A549 (cell line): Measurements from ENCODE around the gene UQCRH. TPM values are rescaled to one million over a fixed set of nuclear protein-coding genes. Genes with fewer than 3 reads are reported as not detected.

Source experiments
- ATAC-seq, 2 experiments: fragments of 200-7000 bp in 1 of 2; fragments of >200 bp in 1 of 2; cut with Nextera tagmentation in 1 of 2; cut with Tn5 transposase in 1 of 2; 3 replicates each; pipeline versions ENCODE4 v1.8.0 to v1.9.1; 2018 to 2020; ENCODE audit warnings: mild to moderate bottlenecking in 1 of 2, moderate library complexity in 1 of 2
- CTCF ChIA-PET: fragments of 300-600 bp; sonication (Branson Sonifier 250); formaldehyde crosslinking; extraction: SDS; loops from one replicate; lab custom pipeline; 2021; ENCODE audit warnings: antibody characterized with exemption, inconsistent platforms; lab: Yijun Ruan, JAX
- POLR2A ChIA-PET: fragments of 350-600 bp; formaldehyde crosslinking; extraction: SDS; loops from one replicate; lab custom pipeline; 2021; ENCODE audit warnings: antibody characterized with exemption, inconsistent platforms; lab: Yijun Ruan, JAX
- DNase-seq, 2 experiments: peaks; one replicate each; pipeline versions ENCODE4 v3.0.0 to v3.0.0-alpha.2; 2011 to 2016; ENCODE audit warnings: low read depth in 1 of 2, low spot score in 1 of 2
- FAIRE-seq: peaks from 2 replicates; lab custom pipeline; 2011; peaks lifted over from hg19 to GRCh38; lab: Jason Lieb, UNC
- H3K27ac ChIP-seq, 2 experiments: fragments of >200 bp; sonication (Bioruptor Twin); formaldehyde crosslinking; 3 replicates each; pipeline ENCODE4 v1.5.1; 2016 to 2017
- H3K4me1 ChIP-seq: fragments of >200 bp; sonication (Bioruptor Twin); formaldehyde crosslinking; 3 replicates; pipeline ENCODE4 v1.6.1; 2016
- H3K4me2 ChIP-seq: fragments of >200 bp; sonication (Bioruptor Twin); formaldehyde crosslinking; 3 replicates; pipeline ENCODE4 v1.6.1; 2016
- H3K4me3 ChIP-seq: fragments of >200 bp; sonication (Bioruptor Twin); formaldehyde crosslinking; 3 replicates; pipeline ENCODE4 v1.5.1; 2016
- H3K9me3 ChIP-seq: fragments of >200 bp; sonication (Bioruptor Twin); formaldehyde crosslinking; 3 replicates; pipeline ENCODE4 v1.6.1; 2016
- ATOH8 ChIP-seq: fragments of 250-450 bp; sonication (Bioruptor Pico); IDR thresholded peaks from 2 replicates; pipeline ENCODE4 v1.5.0; 2020; ENCODE audit warnings: low read depth, mild to moderate bottlenecking, moderate library complexity
- BHLHE40 ChIP-seq: IDR thresholded peaks from 2 replicates; pipeline ENCODE4 v1.6.1; 2012; ENCODE audit warnings: low read depth, low read length, inconsistent platforms
- CEBPB ChIP-seq, 2 experiments: fragments of >200 bp in 1 of 2; sonication (Bioruptor Twin) in 1 of 2; formaldehyde crosslinking in 1 of 2; IDR thresholded peaks; 2 replicates each; pipeline ENCODE4 v1.6.1; 2012 to 2016
- CHD4 ChIP-seq: fragments of 200-600 bp; sonication (generic); IDR thresholded peaks from 2 replicates; pipeline ENCODE4 v1.6.1; 2016; ENCODE audit warnings: antibody characterized with exemption, mild to moderate bottlenecking, borderline replicate concordance
- EHF ChIP-seq: fragments of 250-450 bp; sonication (Bioruptor Pico); IDR thresholded peaks from 2 replicates; pipeline ENCODE4 v1.5.0; 2020; ENCODE audit warnings: mild to moderate bottlenecking
- EHMT2 ChIP-seq: fragments of 200-600 bp; sonication (generic); IDR thresholded peaks from 2 replicates; pipeline ENCODE4 v1.6.1; 2016; ENCODE audit warnings: antibody characterized with exemption, low read depth, mild to moderate bottlenecking, moderate library complexity
- ELK1 ChIP-seq: fragments of 150-350 bp; IDR thresholded peaks from 2 replicates; pipeline ENCODE4 v1.6.1; 2014; ENCODE audit warnings: low read depth, mild to moderate bottlenecking, low read length
- EP300 ChIP-seq, 2 experiments: fragments of >200 bp; sonication (Bioruptor Twin); formaldehyde crosslinking; IDR thresholded peaks; 2 replicates in 1 of 2; 3 replicates in 1 of 2; pipeline ENCODE4 v1.6.1; 2016 to 2017
- HDAC2 ChIP-seq: fragments of 200-600 bp; sonication (generic); IDR thresholded peaks from 2 replicates; pipeline ENCODE4 v1.6.1; 2016
- HMGXB4 ChIP-seq: fragments of 250-450 bp; sonication (Bioruptor Pico); IDR thresholded peaks from 2 replicates; pipeline ENCODE4 v1.5.0; 2021; ENCODE audit warnings: mild to moderate bottlenecking, moderate library complexity, borderline replicate concordance
- HOXA7 ChIP-seq: fragments of 250-450 bp; sonication (Bioruptor Pico); IDR thresholded peaks from 2 replicates; pipeline ENCODE4 v1.5.0; 2020; ENCODE audit warnings: mild to moderate bottlenecking, moderate library complexity
- HOXB13 ChIP-seq: fragments of 250-450 bp; sonication (Bioruptor Pico); IDR thresholded peaks from 2 replicates; pipeline ENCODE4 v1.5.0; 2020; ENCODE audit warnings: low read depth, mild to moderate bottlenecking, moderate library complexity
- JUN ChIP-seq, 2 experiments: fragments of >200 bp; sonication (Bioruptor Twin); formaldehyde crosslinking; IDR thresholded peaks; 2 replicates in 1 of 2; 3 replicates in 1 of 2; pipeline ENCODE4 v1.6.1; 2016 to 2017
- JUNB ChIP-seq: fragments of >200 bp; sonication (Bioruptor Twin); formaldehyde crosslinking; IDR thresholded peaks from 2 replicates; pipeline ENCODE4 v1.6.1; 2016
- KDM5A ChIP-seq: fragments of 200-600 bp; sonication (generic); IDR thresholded peaks from 2 replicates; pipeline ENCODE4 v1.6.1; 2016; ENCODE audit warnings: antibody characterized with exemption, mild to moderate bottlenecking
- MAZ ChIP-seq: fragments of 150-350 bp; IDR thresholded peaks from 2 replicates; pipeline ENCODE4 v1.6.1; 2014; ENCODE audit warnings: antibody characterized with exemption, low read depth, low read length, borderline replicate concordance
- PBX3 ChIP-seq: IDR thresholded peaks from 2 replicates; pipeline ENCODE4 v1.6.1; 2012
- PHF8 ChIP-seq: fragments of 200-600 bp; sonication (generic); IDR thresholded peaks from 2 replicates; pipeline ENCODE4 v1.6.1; 2016; ENCODE audit warnings: low read depth, mild to moderate bottlenecking, antibody characterized with exemption, moderate library complexity, borderline replicate concordance
- POLR2A ChIP-seq: IDR thresholded peaks from 2 replicates; pipeline ENCODE4 v1.6.1; 2012; ENCODE audit warnings: mild to moderate bottlenecking, low read length
- POLR2AphosphoS2 ChIP-seq: conservative IDR thresholded peaks from 2 replicates; pipeline ENCODE4 v1.6.1; 2012; ENCODE audit warnings: low read length, improper control_type of control experiment, inconsistent platforms
- RARB ChIP-seq: fragments of 250-450 bp; sonication (Bioruptor Pico); IDR thresholded peaks from 2 replicates; pipeline ENCODE4 v1.8.0; 2021; ENCODE audit warnings: mild to moderate bottlenecking, moderate library complexity
- RFX5 ChIP-seq: fragments of 450-650 bp; IDR thresholded peaks from 2 replicates; pipeline ENCODE4 v1.7.1; 2014; ENCODE audit warnings: antibody characterized with exemption, mild to moderate bottlenecking, moderate library complexity
- RNF2 ChIP-seq: fragments of 200-600 bp; sonication (generic); IDR thresholded peaks from 2 replicates; pipeline ENCODE4 v1.6.1; 2016; ENCODE audit warnings: low read depth, mild to moderate bottlenecking, antibody characterized with exemption, moderate library complexity, borderline replicate concordance
- SREBF2 ChIP-seq: fragments of 450-650 bp; IDR thresholded peaks from 2 replicates; pipeline ENCODE4 v1.6.1; 2014; ENCODE audit warnings: mild to moderate bottlenecking, moderate library complexity
- ZFP36 ChIP-seq: fragments of 450-650 bp; IDR thresholded peaks from 2 replicates; pipeline ENCODE4 v1.6.1; 2014; ENCODE audit warnings: borderline replicate concordance; ENCODE audit not compliant: partially characterized antibody
- ZNF302 ChIP-seq: fragments of 250-450 bp; sonication (Bioruptor Pico); IDR thresholded peaks from 2 replicates; pipeline ENCODE4 v1.9.0; 2021; ENCODE audit warnings: inconsistent platforms, mild to moderate bottlenecking, moderate library complexity
- ZSCAN20 ChIP-seq: fragments of 250-450 bp; sonication (Bioruptor Pico); IDR thresholded peaks from 2 replicates; pipeline ENCODE4 v1.8.0; 2022; ENCODE audit warnings: mild to moderate bottlenecking, moderate library complexity
- WGBS: methylation state at CpG from one replicate; pipeline ENCODE4 v1.1.6; 2017; ENCODE audit errors: missing lambda C conversion rate; 5-methylcytosine and 5-hydroxymethylcytosine counted together
- polyA plus RNA-seq, 4 experiments: library from polyadenylated mRNA; depleted of rRNA in 3 of 4; stranded (reverse); fragments of >200 nt; fragmentation: RNase III in 1 of 4; extraction: RNeasy Plus Mini Kit Qiagen cat#74134 plus additional on column Dnase treatment in 1 of 4; gene quantifications; 2 replicates in 3 of 4; 3 replicates in 1 of 4; pipeline ENCODE4 v1.2.3, GENCODE V29; 2011 to 2017
- TF ChIP-seq, protein P1 (sequence below): IDR thresholded peaks from 2 replicates; pipeline ENCODE4 v1.6.1; 2012; ENCODE audit warnings: low read depth, borderline replicate concordance

UQCRH gene
- polyA plus RNA-seq, 2 of the 4 experiments (the other 2 are of a cell fraction), result 762 to 793 TPM

GRCh38 chr1:46342677-46343350 is 39.3 kb downstream of the UQCRH start:
- H3K4me2 ChIP-seq, result no peak overlapping the region
- FAIRE-seq (no peak), ATAC-seq (no peak), DNase-seq (no peak)
- POLR2A ChIA-PET, result no interaction called here
- peaks cover 16% of the 10 kb centered on the region for H3K4me1 ChIP-seq
- WGBS, result 99% methylated on average over 8 of the region's 8 CpGs
- TF ChIP-seq CHD4 (no peak), HMGXB4 (CRISPR knock-in tag) (no peak), ZFP36 (no peak), KDM5A (no peak), EHMT2 (no peak), HDAC2 (no peak), BHLHE40 (no peak), JUNB (no peak), PBX3 (no peak), POLR2A (no peak), EHF (CRISPR knock-in tag) (no peak), RNF2 (no peak), POLR2AphosphoS2 (no peak), ATOH8 (CRISPR knock-in tag) (no peak), SREBF2 (no peak)
- CTCF ChIA-PET, result interaction anchor here (0.6 to 1.0 kb wide), 2 partner anchors 9 to 73 kb away, joined by 3 to 4 read pairs; no protein-coding TSS in a partner anchor
- H3K9me3 ChIP-seq, result no peaks in the 10 kb centered on the region
- H3K27ac ChIP-seq, result no peak overlapping the region
- no peak overlapping the region for H3K4me3 ChIP-seq

GRCh38 chr1:46343351-46343695 is 39.8 kb downstream of the UQCRH start:
- Histone ChIP-seq H3K4me3 (no peak overlapping the region), H3K4me1 (peaks cover 18% of the 10 kb centered on the region), H3K27ac (no peak overlapping the region), H3K4me2 (no peak overlapping the region), H3K9me3 (no peaks in the 10 kb centered on the region)
- no peak for FAIRE-seq
- no peak for TF ChIP-seq ZSCAN20
- no peak for TF ChIP-seq ELK1
- TF ChIP-seq JUN (IDR thresholded peaks at IDR 0.05), result no peak
- TF ChIP-seq RARB (CRISPR knock-in tag), result no peak
- TF ChIP-seq CEBPB (IDR thresholded peaks at IDR 0.05), result no peak
- no peak for TF ChIP-seq SREBF2
- TF ChIP-seq JUNB, result no peak
- no peak for TF ChIP-seq ZNF302 (CRISPR knock-in tag)
- TF ChIP-seq, protein P1, sequence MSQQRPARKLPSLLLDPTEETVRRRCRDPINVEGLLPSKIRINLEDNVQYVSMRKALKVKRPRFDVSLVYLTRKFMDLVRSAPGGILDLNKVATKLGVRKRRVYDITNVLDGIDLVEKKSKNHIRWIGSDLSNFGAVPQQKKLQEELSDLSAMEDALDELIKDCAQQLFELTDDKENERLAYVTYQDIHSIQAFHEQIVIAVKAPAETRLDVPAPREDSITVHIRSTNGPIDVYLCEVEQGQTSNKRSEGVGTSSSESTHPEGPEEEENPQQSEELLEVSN, result no peak
- TF ChIP-seq PHF8, result no peak
- no peak for TF ChIP-seq RFX5
- TF ChIP-seq MAZ, result no peak
- TF ChIP-seq HOXB13 (CRISPR knock-in tag), result no peak
- TF ChIP-seq HOXA7 (CRISPR knock-in tag), result no peak
- no peak for TF ChIP-seq EP300 (IDR thresholded peaks at IDR 0.05)
- no peak for DNase-seq
- POLR2A ChIA-PET, result no interaction called here
- WGBS, result 100% methylated on average over 4 of the region's 4 CpGs
- no peak for ATAC-seq
- CTCF ChIA-PET, result no interaction called here
